Bronchial epithelial cell (primary cell): ENCODE results near the gene EFCAB8. TPM values are rescaled to one million over a fixed set of nuclear protein-coding genes. Genes with fewer than 3 reads are reported as not detected.

ENCODE experiments used
- DNase-seq: peaks from one replicate; pipeline ENCODE4 v3.0.0-alpha.2; 2010; ENCODE audit warnings: low read depth
- FAIRE-seq: peaks from 2 replicates; lab custom pipeline; 2011; peaks lifted over from hg19 to GRCh38; lab: Jason Lieb, UNC
- H3K27me3 ChIP-seq: 2 replicates; pipeline ENCODE4 v1.5.1; 2011; ENCODE audit warnings: low read length; ENCODE audit not compliant: control insufficient read depth, insufficient read depth
- H3K36me3 ChIP-seq: 2 replicates; pipeline ENCODE4 v1.5.1; 2011; ENCODE audit warnings: low read length; ENCODE audit not compliant: control insufficient read depth, insufficient read depth
- H3K4me3 ChIP-seq: 2 replicates; pipeline ENCODE4 v1.5.1; 2011; ENCODE audit warnings: mild to moderate bottlenecking, low read depth, low read length, control low read depth
- total RNA-seq: library from RNA; depleted of rRNA; stranded (reverse); fragments of >200 nt; gene quantifications from 2 replicates; pipeline ENCODE4 v1.2.1, GENCODE V29; 2014
- TF ChIP-seq, protein P1 (sequence below): IDR thresholded peaks from 2 replicates; pipeline ENCODE4 v1.5.1; 2011; ENCODE audit warnings: mild to moderate bottlenecking, moderate library complexity, low read length, control low read depth, inconsistent platforms; ENCODE audit not compliant: insufficient read depth, severe bottlenecking

EFCAB8 gene
- total RNA-seq, 1 donor from 2014 or later = under 0.01 TPM

DNA sequence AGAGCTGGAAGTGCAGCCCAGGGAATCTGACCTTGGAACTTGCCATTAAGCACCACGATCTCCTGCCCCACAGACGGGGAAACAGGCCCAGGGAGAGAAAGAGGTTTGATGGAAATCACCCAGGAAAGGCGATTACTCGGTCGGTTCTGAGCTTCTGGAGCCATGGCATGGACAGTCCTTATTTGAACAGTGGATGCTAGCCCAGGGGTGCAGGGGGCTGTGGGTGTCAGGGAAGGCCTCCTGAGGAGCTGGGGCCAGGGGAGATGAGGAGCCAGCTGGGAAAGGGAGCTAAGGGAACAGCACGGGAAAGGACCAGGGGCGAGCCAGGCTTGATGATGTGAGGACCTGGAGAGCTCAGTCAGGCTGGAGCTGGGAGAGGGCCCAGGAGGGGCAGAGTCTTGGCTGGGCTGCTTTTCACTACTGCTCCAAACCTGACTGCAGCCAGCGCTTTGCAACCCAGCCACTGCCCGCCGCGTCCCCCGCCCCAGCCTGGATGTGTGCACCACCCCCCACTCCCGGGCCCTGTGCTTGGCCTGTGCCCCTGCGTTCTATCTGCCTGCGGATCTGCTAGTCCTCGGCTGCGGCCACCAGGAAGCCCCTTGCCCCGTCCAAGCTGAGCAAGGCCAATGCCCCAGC is 127.7 kb downstream of the EFCAB8 start:
- no peak for FAIRE-seq
- no peak for DNase-seq
- TF ChIP-seq, protein P1, sequence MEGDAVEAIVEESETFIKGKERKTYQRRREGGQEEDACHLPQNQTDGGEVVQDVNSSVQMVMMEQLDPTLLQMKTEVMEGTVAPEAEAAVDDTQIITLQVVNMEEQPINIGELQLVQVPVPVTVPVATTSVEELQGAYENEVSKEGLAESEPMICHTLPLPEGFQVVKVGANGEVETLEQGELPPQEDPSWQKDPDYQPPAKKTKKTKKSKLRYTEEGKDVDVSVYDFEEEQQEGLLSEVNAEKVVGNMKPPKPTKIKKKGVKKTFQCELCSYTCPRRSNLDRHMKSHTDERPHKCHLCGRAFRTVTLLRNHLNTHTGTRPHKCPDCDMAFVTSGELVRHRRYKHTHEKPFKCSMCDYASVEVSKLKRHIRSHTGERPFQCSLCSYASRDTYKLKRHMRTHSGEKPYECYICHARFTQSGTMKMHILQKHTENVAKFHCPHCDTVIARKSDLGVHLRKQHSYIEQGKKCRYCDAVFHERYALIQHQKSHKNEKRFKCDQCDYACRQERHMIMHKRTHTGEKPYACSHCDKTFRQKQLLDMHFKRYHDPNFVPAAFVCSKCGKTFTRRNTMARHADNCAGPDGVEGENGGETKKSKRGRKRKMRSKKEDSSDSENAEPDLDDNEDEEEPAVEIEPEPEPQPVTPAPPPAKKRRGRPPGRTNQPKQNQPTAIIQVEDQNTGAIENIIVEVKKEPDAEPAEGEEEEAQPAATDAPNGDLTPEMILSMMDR = no peak
- no peaks in the 10 kb centered on the region for H3K27me3 ChIP-seq
- H3K4me3 ChIP-seq = no peak overlapping the region
- no peaks in the 10 kb centered on the region for H3K36me3 ChIP-seq

DNA sequence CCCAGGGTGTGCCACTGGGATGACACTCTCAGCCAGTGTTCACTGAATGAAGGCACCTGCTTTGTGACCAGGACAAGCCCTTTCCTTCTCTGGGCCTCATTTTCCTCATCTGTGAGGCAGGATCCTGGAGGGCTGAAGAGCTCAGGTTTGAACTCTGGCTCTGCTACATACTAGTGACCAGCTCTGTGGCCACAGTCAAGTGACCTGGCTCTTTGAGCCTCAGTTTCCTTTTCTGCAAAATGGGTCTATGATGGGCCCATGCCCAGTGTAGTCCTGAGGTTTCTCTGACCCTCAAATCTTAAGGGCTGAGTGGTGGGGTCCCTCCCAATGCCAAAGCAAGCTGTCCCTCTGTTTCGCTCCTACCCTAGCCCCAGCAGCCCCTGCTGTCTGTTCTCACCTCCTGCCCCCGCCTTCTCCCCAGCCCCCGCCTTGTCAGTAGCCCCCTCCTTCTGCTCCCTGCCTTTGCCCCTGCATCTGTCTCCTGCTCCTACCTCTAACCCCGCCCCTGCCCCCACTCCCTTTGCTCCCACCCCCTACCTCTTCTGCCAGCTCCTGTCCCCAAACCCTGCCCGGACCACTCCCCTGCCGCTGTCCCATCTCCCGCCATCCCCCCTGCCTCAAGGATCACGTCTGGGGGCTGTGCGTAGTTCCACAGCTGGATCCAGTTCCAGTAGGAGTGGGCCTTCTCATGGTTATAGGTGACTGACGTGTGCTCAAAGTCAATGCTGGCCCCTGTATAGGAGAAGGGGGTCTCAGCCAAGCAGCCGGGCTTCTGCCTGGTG is 128.5 kb downstream of the EFCAB8 start:
- TF ChIP-seq, protein P1 = no peak
- no peaks in the 10 kb centered on the region for H3K27me3 ChIP-seq
- FAIRE-seq = no peak

DNA sequence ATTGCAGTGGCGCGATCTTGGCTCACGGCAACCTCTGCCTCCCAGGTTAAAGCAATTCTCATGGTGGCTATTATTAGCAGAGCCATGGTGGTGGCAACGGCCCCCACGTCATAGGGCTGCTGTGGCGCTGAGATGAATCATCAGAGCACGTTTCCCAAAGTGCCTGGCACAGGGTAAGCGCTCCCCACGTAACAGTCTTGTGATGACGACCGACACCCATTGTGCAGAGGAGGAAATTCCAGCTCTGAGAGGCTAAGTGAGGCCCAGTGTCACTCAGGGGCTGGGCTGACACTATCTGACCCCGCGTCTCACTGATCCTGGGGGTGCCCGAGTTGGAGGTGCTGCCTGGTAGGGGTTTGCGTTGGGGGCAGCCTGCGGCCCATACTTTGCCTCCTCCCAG is 129.3 kb downstream of the EFCAB8 start:
- no peak for FAIRE-seq

More for the DNA sequence above, 128.5 kb downstream of the EFCAB8 start:
- no peak overlapping the region for H3K4me3 ChIP-seq
- no peaks in the 10 kb centered on the region for H3K36me3 ChIP-seq
- no peak for DNase-seq

DNA sequence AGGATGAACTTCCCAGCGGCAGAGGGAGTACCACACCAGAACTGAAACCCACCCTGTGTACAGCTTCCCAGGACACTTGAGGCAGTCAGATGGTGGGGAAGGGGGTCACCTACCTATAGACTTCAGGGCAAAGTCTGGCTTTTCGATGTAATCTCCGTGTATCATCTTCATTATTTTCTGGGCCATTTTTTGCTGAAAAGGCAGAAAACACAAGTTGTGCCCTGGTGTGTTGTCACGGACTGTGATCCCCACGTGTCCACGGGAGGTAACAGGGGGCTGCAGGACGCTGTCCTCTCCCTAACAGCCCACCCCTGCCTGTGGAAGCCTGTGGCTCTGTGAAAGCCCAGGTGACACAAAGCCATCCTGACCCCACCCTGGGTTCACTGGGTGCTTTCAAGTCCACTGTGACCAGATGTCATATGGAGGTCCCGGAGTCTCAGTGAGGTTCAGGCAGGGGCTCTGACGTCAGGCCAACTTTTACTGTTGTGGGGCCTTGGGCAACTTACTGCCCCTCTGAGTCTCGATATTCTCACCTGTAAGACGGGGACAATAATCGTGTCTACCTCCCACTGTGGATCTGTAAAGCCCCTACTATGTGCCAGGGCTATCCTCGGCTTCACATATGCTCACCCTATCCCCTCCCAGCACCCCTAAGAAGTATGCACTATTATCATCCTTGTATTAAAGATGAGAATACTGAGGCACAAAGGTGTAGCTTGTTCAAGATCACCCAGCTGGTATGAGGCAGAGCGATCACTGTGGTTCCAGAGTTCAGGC is 131.0 kb downstream of the EFCAB8 start:
- TF ChIP-seq, protein P1 = no peak
- Histone ChIP-seq H3K4me3 (no peak overlapping the region), H3K36me3 (no peaks in the 10 kb centered on the region), H3K27me3 (no peaks in the 10 kb centered on the region)
- no peak for FAIRE-seq
- DNase-seq = no peak

More for the DNA sequence above, 129.3 kb downstream of the EFCAB8 start:
- H3K4me3 ChIP-seq = no peak overlapping the region
- TF ChIP-seq, protein P1 = no peak
- no peaks in the 10 kb centered on the region for H3K36me3 ChIP-seq
- no peak for DNase-seq
- no peaks in the 10 kb centered on the region for H3K27me3 ChIP-seq

DNA sequence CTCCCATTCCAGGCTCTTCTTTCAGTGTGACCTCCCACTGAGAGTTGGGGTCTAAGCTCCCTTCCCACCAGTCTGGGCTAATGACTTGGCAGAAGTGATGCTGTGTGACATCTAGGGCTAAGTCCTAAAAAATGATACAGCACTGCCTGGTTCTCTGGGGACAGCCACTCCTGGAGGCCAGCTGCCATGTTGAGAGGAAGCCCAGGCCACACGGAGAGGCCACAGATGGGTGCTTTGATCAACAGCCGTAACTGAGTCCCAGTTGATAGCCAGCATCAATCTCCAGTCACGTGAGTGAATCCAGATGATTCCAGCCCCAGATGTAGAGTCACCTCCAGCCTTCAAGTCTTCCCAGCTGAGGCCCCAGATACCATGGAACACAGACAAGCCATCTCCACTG is 131.7 kb downstream of the EFCAB8 start:
- Histone ChIP-seq H3K36me3 (no peaks in the 10 kb centered on the region), H3K27me3 (no peaks in the 10 kb centered on the region), H3K4me3 (no peak overlapping the region)
- TF ChIP-seq, protein P1 = no peak
- no peak for DNase-seq
- FAIRE-seq = peak; percentile 60
